SK-N-SH treated with all-trans-retinoic acid at 6 μM for 48 hours (cell line): Measurements from ENCODE around the gene KIF3B.

Experiments used
- ATAC-seq: fragments of 200-7000 bp; cut with Tn5 transposase; 3 replicates; pipeline ENCODE4 v1.9.1; 2020; ENCODE audit warnings: mild to moderate bottlenecking, moderate library complexity
- ARNTL ChIP-seq: fragments of 450-650 bp; formaldehyde crosslinking; IDR thresholded peaks from 2 replicates; pipeline ENCODE4 v1.5.0; 2020; ENCODE audit warnings: low read depth, mild to moderate bottlenecking, moderate library complexity, borderline replicate concordance
- BACH2 ChIP-seq: fragments of 250-450 bp; sonication (Bioruptor Pico); IDR thresholded peaks from 2 replicates; pipeline ENCODE4 v1.9.0; 2021; ENCODE audit warnings: mild to moderate bottlenecking, borderline replicate concordance
- CREB5 ChIP-seq: fragments of 250-450 bp; sonication (Bioruptor Pico); IDR thresholded peaks from 2 replicates; pipeline ENCODE4 v1.5.1; 2020; ENCODE audit warnings: low read depth, mild to moderate bottlenecking, moderate library complexity
- CSDC2 ChIP-seq: fragments of 250-450 bp; sonication (Bioruptor Pico); IDR thresholded peaks from 2 replicates; pipeline ENCODE4 v1.5.0; 2020; ENCODE audit warnings: mild to moderate bottlenecking, moderate library complexity
- CSRNP3 ChIP-seq: fragments of 250-450 bp; sonication (Bioruptor Pico); IDR thresholded peaks from 2 replicates; pipeline ENCODE4 v1.5.1; 2021; ENCODE audit warnings: mild to moderate bottlenecking, moderate library complexity
- ESRRG ChIP-seq: fragments of 250-450 bp; sonication (Bioruptor Pico); IDR thresholded peaks from 2 replicates; pipeline ENCODE4 v1.6.1; 2021; ENCODE audit warnings: mild to moderate bottlenecking
- GLIS3 ChIP-seq: fragments of 250-450 bp; sonication (Bioruptor Pico); IDR thresholded peaks from 2 replicates; pipeline ENCODE4 v1.5.0; 2020; ENCODE audit warnings: mild to moderate bottlenecking, moderate library complexity
- ISL1 ChIP-seq: fragments of 250-450 bp; sonication (Bioruptor Pico); IDR thresholded peaks from 2 replicates; pipeline ENCODE4 v2.1.2; 2022; ENCODE audit warnings: mild to moderate bottlenecking, moderate library complexity
- OSR1 ChIP-seq: fragments of 250-450 bp; sonication (Bioruptor Pico); IDR thresholded peaks from 2 replicates; pipeline ENCODE4 v1.8.0; 2022; ENCODE audit warnings: moderate library complexity, mild to moderate bottlenecking, inconsistent platforms
- PATZ1 ChIP-seq: fragments of 250-450 bp; sonication (Bioruptor Pico); IDR thresholded peaks from 2 replicates; pipeline ENCODE4 v1.8.0; 2020; ENCODE audit warnings: mild to moderate bottlenecking, moderate library complexity, borderline replicate concordance
- POU6F1 ChIP-seq: fragments of 250-450 bp; sonication (Bioruptor Pico); IDR thresholded peaks from 2 replicates; pipeline ENCODE4 v1.8.0; 2021; ENCODE audit warnings: low read depth, mild to moderate bottlenecking, moderate library complexity, borderline replicate concordance
- PPARA ChIP-seq: fragments of 250-450 bp; sonication (Bioruptor Pico); IDR thresholded peaks from 2 replicates; pipeline ENCODE4 v1.5.0; 2020; ENCODE audit warnings: mild to moderate bottlenecking, borderline replicate concordance
- RARB ChIP-seq: fragments of 250-450 bp; sonication (Bioruptor Pico); IDR thresholded peaks from 2 replicates; pipeline ENCODE4 v1.8.0; 2021; ENCODE audit warnings: mild to moderate bottlenecking, moderate library complexity
- TCF4 ChIP-seq: fragments of 250-450 bp; sonication (Bioruptor Pico); IDR thresholded peaks from 2 replicates; pipeline ENCODE4 v1.8.0; 2021; ENCODE audit warnings: mild to moderate bottlenecking, moderate library complexity, borderline replicate concordance
- TOX ChIP-seq: fragments of 250-450 bp; sonication (Bioruptor Pico); IDR thresholded peaks from 2 replicates; pipeline ENCODE4 v1.8.0; 2021; ENCODE audit warnings: mild to moderate bottlenecking, moderate library complexity, borderline replicate concordance
- TSHZ2 ChIP-seq: fragments of 250-450 bp; sonication (Bioruptor Pico); IDR thresholded peaks from 2 replicates; pipeline ENCODE4 v1.5.0; 2020; ENCODE audit warnings: mild to moderate bottlenecking, moderate library complexity
- ZC3H10 ChIP-seq: fragments of 250-450 bp; sonication (Bioruptor Pico); IDR thresholded peaks from 2 replicates; pipeline ENCODE4 v1.5.1; 2021; ENCODE audit warnings: mild to moderate bottlenecking, moderate library complexity
- ZFP3 ChIP-seq: fragments of 250-450 bp; sonication (Bioruptor Pico); IDR thresholded peaks from 2 replicates; pipeline ENCODE4 v1.5.0; 2020; ENCODE audit warnings: mild to moderate bottlenecking, moderate library complexity
- ZFP30 ChIP-seq: fragments of 450-650 bp; formaldehyde crosslinking; IDR thresholded peaks from 2 replicates; pipeline ENCODE4 v1.5.0; 2022; ENCODE audit warnings: mild to moderate bottlenecking, moderate library complexity
- ZNF565 ChIP-seq: fragments of 450-650 bp; formaldehyde crosslinking; conservative IDR thresholded peaks from 2 replicates; pipeline ENCODE4 v1.5.0; 2020; ENCODE audit warnings: low read depth, mild to moderate bottlenecking, moderate library complexity
- ZNF70 ChIP-seq: fragments of 450-650 bp; formaldehyde crosslinking; IDR thresholded peaks from 2 replicates; pipeline ENCODE4 v1.5.0; 2020; ENCODE audit warnings: mild to moderate bottlenecking, moderate library complexity
- ZNF8 ChIP-seq: fragments of 450-650 bp; formaldehyde crosslinking; IDR thresholded peaks from 2 replicates; pipeline ENCODE4 v1.5.0; 2020; ENCODE audit warnings: mild to moderate bottlenecking, moderate library complexity

Gene KIF3B

GRCh38 chr20:32363492-32363891, 86.0 kb downstream of the KIF3B start:
- ATAC-seq: no peak
- 0 out of 2 replicates have a peak, but pooled peaks have one; percentile 36 for TF ChIP-seq ZFP3 (CRISPR knock-in tag)
- no peak for TF ChIP-seq ZC3H10 (CRISPR knock-in tag)

- TF ChIP-seq ZC3H10 (CRISPR knock-in tag): no peak
- TF ChIP-seq OSR1 (CRISPR knock-in tag): no peak
- TF ChIP-seq ZNF565 (CRISPR knock-in tag): no peak
- TF ChIP-seq POU6F1: no peak
- no peak for TF ChIP-seq CSRNP3
- no peak for TF ChIP-seq ARNTL (CRISPR knock-in tag)
- TF ChIP-seq TCF4 (CRISPR knock-in tag): no peak
- TF ChIP-seq ESRRG: no peak
- no peak for TF ChIP-seq ZFP30 (CRISPR knock-in tag)
- TF ChIP-seq ZNF70 (CRISPR knock-in tag): no peak
- no peak for TF ChIP-seq GLIS3 (CRISPR knock-in tag)
- no peak for TF ChIP-seq ISL1 (CRISPR knock-in tag)
- TF ChIP-seq PATZ1: no peak
- TF ChIP-seq PPARA (CRISPR knock-in tag): no peak
- ATAC-seq: no peak
These were observed 87.2 kb downstream of the KIF3B start for GRCh38 chr20:32364554-32365208.

GRCh38 chr20:32365564-32365963, 88.1 kb downstream of the KIF3B start:
- TF ChIP-seq RARB (no peak), GLIS3 (CRISPR knock-in tag) (no peak), ESRRG (no peak), ZNF8 (CRISPR knock-in tag) (no peak), TCF4 (CRISPR knock-in tag) (no peak), CREB5 (no peak), ZFP30 (CRISPR knock-in tag) (no peak), PPARA (CRISPR knock-in tag) (no peak), PATZ1 (no peak), ZNF565 (CRISPR knock-in tag) (no peak), CSDC2 (CRISPR knock-in tag) (no peak), TOX (CRISPR knock-in tag) (no peak), ZFP3 (CRISPR knock-in tag) (no peak), ISL1 (CRISPR knock-in tag) (no peak), TSHZ2 (CRISPR knock-in tag) (no peak), ARNTL (CRISPR knock-in tag) (no peak), BACH2 (no peak), ZNF70 (CRISPR knock-in tag) (no peak), OSR1 (CRISPR knock-in tag) (no peak), CSRNP3 (no peak)
- ATAC-seq: no peak
